Measurements from ENCODE around the gene PHYH.
"Not testable (repeated sequence)": the region's sequence is repeated elsewhere in the genome, so short reads cannot be mapped to it uniquely, and the experiment has no call there.

The PHYH gene

DNA sequence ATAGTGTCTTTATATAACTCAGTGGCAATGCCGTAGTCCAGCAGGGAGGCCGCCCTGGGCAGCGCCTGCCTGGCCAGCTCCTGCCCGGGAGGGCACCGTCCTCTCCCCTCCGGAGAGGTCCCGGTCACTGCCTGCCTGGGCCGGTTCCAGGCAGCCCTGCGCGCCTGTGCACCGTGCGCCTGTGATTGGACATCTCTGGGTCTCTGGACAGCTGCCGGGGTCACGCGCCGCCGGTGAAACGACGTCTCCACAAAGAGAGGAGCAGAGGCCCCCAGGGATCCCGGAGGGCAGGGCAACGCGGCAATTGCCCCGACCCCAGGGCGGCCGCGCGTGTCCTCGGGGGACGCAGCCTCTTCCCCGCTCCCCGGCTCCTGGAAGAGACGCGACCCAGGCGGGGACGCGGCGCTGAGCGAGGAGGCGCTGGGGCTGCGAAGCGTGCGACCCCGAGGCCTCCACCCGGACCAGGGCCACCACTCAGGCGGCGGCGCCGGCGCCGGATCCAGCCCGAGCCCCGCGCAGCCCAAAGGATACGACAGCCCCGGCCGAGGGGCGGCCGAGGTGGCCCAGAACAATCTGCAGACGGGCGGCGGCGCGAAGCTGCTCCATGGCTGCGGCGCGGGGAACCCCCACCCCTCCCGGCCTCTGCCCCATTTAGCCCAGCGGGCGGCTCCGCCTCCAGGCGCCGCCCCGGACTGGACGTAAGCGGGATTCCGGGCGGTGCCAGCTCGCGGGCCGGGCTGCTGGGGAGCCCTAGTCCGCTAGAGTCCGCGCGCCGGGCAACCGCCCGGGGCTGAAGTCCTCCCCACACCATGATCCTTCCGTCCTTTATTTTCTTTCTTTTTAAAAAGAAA, at the start of gene PHYH:
Gene PHYH (minus strand): TSS at position 628 of the 851 bp plus-strand sequence. CDS start 22 bp downstream, at position 606.
- DNase-seq = no peak

DNA sequence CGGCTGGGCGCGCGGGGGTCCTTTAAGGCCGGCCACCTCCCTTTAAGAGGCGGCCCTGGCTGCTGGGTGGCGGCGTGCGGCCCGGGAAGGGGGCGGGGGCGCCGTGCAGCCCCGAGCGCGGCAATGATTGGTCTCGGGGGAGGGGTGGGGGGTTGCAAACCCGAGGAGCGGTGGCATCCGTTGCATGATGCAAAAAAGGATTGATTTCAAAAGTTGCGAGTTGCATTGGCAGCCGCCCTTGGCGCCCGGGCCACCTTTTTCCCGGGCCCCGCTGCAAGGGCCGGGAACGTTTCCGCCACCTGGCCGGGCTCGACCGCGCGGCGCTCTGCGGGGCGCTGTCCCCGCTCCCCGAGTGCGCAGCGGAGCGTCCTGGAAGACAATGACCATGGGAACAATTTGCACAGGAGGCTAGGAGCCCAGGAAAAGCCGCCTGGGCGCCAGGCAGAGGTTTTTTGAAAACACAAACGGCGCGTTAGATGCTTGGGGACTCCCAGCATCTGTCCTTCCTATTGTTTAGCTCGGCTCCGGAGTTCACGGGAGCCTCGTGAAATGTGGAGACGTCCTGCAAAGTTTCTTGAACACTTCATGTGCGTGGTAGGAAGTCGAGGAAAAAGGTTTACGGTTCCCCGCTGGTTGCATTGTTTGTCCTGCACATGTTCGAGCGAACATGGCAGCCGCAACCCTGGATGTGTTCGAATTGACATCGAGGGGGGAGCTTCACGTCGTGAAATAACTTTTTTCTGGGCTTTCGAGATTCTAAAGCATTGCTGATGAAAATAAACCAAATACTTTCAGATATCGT, 48.6 kb upstream of the PHYH start, which contains the start of gene SEPHS1:
Gene SEPHS1 (minus strand): TSS at position 78 of the 802 bp plus-strand sequence. CDS start 3,343 bp downstream, outside the sequence.
- DNase-seq = peak; percentile 97

DNA sequence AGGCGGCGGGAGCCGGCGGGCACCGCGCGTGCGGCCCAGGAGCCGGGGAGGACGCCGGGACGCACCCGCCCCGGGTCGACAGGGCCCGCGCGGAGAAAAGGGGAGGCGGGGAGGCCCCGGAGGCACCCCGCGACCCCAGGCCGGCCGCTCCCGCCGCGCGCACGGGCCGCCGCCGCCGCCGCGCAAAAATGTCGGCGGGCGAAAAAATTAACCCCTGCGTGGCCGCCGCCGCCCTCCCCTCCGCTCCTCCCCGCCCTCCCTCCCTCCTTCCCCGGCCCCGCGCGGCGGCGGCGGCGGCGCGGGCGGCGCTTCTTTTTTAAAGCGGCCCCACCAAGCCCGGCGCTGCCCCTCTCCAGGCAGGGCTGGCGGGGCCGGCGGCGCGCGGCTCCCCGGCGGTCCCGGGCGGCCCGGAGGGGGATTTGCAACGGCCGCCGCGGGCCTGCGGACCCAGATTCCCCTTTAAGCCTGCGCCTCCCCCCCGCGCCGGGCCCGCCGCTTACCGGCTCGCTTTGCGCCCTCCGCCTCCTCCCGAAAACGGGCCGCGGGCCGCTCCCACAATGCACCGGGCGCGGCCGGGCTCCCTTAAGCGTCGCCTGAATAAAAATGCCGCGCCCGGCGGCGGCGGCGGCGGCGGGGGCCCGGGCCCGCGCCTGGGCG, 47.8 kb upstream of the PHYH start:
- DNase-seq = peak; percentile 95

DNA sequence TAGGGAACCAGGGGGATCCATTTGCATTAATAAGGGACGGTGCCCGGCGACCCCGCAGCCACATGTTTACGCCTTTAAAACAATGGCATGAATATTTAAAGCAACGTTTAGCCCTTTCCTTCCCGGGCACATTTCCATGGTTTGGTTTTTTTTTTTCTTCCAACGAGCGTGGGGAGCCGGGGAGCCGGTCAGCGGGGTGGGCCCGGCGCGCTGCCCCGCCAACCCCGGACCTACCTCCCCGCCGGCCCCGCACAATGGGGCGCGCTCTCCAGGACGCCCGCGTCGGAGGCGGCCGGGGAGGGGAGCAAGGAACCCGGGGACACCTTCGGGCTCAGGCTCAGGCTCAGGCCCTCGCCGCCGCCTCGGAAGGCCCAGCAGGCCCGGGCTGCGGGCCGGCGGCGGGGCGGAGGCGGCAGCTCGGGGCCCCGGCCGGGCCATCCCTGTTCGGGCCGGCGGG, 47.2 kb upstream of the PHYH start:
- no peak for DNase-seq

DNA sequence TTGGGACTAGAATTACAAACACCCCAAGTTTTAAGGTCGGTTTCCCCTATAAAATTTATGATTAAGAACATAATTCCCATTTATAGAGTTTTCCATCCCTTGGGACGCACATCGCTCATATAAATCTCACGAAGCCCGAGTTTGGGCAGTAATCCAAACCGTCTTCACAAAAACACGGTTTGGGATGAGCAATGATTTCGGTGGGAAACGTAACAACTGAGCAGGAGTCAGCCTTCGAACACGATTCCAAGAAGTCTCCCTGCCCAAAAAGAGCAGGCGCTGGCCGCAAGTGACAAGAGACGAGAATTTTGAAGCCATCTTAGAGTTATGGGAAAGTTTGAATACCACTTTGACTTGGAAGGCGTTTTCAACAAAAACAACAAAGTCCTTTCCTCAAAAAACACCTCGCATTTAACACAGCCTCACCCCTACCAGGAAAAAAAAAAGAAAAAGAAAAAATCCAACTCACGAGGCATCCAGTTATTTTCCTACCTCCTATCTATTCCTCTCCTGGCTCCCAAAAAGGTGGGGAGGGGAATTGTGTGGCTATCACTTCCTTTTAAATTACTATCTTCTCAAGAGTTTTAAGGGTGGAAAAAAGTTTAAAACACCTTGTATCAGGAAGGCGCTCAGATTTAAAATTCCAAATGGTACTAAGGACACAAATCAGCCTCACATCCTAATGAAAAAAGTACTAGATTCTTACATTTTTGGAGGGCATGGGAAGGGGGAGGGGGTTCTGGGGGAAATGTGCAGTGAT, 46.6 kb upstream of the PHYH start:
- DNase-seq = peak; percentile 89

DNA sequence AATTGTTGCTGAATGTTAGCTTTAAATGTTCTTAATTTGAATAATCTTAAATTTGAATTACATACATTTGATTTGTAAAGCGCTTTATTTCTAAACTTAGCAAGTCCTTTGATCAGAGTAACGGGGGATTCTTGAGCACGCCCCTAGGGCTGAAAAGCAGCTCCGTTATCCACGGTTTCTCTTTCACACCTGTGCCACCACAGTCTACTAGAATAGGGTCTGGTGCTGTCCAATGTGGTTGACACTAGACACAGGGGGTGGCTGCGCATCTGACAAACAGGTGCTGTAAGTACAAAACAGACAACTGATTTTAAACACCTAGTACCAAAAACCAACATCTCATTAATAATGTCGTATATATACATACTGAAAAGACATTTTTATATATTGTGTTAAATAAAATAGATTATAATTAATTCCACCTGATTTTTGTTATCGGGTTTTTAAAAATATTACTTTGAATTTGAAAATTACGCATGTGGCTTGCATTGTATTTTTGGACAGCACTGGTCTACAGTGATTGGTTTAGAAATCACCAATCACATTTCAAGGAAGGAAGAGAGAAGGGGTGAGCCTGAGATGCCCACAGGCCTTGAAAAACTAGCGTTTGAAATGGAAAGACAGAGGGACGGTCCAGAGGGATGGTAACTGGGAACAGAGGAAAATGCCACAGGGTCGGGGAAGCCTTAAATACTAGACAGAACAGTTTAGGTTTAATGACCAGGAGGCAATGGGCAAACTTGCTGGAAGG, 40.9 kb upstream of the PHYH start:
- DNase-seq = no peak

DNA sequence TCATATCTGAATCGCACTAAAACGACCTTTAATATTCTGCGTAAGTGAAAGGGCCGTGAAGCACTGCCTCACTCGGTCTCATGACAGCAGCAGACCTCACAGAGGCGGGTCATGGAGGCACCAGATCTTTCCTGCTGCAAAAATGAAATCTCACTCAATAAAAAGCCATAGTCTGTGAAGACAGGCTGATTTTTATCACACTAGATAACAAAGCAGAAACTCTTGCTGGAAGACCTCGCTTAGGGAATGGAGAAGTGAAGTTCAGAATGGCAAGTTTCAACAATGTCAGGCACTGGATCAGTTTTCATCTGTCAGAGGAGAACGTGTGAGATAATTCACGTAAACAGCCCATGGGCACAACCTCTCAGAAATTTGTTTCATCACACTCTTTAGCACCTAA, 40.2 kb upstream of the PHYH start:
- DNase-seq = no peak

DNA sequence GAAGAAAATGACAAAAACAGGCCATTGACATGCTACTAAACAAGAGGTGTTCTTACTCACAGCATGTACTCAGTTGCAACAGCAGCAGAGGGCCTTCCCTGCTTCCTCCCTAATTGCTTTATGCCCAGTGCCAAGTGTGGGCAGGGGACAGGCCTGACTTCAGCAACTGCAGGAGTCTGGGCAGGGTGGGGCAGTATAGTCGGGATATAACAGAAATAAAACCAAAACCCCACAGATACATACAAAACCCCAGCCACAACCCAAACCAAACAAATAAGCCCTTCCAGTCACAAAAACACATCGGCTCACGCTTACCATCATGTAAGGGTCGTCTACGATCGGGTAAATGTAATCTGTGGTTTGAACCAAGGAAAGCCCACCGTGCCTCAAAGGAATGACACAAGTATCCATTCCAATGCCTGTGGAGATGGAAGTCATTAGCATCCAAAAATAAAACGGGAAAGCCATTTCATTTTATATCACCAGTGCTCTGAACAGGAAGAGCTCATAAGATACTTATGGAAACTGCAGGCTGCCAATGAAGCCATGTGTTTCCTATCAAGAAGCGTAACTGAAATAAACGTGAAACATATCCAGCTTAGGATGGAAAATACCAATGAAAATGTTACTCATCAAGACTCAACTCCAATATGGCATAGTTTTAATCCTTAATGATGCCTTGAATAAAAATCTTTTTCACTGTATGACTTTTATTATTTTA, 38.7 kb upstream of the PHYH start:
- DNase-seq = no peak

DNA sequence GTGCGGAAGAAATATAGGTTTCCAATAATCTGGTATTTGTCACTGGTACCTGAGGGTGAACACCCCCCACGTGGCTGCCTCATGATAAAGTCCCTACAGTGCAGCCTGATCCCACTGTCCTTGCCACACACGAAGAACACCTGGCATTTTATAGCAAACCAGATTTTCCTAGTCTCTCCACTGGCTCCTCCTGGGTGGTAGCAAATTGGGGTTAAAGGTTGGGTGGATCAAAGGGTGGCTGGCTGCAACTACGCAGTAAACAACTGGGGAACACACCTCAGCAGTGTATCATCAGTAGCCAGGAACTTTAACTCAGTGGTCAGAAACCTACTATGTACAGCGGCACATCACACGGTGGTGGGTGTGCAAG, 37.9 kb upstream of the PHYH start:
- no peak for DNase-seq

DNA sequence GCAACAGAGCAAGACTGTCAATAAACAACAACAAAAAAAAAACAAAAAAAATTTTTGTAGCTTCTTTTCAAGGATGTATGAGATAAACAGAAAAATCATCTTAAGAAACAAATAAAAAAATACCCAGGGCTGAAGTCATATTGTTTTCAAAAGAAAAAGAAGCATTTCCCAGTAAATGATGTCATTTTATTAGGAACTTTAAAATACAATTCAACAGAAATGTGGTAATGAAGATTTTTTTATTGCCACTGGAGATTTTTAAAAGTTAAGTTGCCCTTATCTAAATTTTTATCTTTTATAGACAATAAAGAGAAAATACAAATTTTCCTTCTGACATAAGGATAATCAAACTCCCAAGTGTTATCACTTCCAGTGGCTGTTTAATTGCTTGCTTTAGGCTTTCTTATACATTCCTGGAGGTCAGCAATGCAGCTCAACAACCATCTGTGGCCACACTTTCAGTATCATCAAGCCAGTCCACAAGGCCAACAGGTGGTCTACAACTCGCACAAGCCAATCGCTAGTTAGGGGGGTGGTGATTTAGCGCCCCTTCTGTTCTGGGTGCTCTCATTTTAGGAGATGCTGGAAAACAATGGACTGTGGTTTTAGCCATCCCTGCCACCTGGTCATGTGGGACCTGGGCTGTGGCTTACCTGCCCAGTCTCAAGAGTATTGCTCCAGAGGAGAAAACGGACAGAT, 37.4 kb upstream of the PHYH start:
- DNase-seq = no peak

DNA sequence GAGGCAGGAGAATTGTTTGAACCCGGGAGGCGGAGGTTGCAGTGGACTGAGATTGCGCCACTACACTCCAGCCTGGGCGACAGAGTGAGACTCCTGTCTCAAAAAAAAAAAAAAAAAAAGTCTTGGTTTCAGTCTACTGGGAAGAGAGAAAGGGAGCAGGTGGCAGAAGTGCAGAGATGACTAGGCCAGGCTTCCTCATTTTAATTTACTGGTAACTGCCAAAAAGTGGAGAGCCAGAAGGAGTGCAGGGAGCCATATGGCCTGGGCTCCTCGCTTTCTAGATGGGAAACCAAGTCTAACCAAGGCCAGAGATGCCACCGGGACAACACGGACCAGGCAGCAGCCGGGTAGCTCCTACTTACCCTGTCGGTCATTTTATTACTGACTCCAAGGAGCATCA, 36.0 kb upstream of the PHYH start:
- DNase-seq = no peak

DNA sequence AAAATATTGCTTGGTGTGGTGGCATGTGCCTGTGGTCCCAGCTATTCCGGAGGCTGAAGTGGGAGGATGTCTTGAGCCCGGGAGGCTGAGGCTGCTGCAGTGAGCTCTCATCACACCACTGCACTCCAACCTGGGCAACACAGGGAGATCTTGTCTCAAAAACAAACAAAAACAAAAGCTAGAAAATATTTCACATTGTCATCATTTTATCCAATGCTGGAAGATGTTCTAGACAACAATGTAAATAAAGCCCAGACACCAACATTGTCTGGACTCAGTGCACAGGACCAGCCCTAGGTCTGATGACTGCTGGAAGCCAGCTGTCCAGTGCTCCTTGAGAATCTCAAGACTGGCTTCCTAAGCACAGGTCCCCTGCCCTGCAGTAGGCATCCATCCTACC, 34.7 kb upstream of the PHYH start:
- DNase-seq = no peak

DNA sequence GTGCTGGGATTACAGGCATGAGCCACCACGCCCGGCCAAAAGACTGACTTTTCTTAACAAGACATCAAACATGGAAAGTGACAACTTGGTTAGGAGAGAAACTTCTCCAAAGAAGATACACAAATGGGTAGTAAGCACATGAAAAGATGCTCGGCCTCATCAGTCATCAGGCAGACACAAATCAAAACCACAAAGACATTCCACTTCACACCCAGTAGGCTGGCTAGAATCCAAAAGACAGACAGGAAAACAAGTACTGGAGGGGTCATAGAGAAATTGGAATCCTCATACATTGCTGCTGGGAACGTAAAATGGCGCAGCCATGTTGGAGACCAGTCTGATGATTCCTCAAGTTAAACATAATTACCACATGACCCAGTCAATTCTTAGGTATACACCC, 31.8 kb upstream of the PHYH start:
- no peak for DNase-seq

DNA sequence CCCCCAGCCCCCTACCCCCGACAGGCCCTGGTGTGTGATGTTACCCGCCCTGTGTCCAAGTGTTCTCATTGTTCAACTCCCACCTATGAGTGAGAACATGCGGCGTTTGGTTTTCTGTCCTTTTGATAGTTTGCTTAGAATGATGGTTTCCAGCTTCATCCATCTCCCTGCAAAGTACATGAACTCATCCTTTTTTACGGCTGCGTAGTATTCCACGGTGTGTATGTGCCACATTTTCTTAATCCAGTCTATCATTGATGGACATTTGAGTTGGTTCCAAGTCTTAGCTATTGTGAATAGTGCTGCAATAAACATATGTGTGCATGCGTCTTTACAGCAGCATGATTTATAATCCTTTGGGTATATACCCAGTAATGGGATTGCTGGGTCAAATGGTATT, 31.1 kb upstream of the PHYH start:
- DNase-seq = not testable (repeated sequence)

DNA sequence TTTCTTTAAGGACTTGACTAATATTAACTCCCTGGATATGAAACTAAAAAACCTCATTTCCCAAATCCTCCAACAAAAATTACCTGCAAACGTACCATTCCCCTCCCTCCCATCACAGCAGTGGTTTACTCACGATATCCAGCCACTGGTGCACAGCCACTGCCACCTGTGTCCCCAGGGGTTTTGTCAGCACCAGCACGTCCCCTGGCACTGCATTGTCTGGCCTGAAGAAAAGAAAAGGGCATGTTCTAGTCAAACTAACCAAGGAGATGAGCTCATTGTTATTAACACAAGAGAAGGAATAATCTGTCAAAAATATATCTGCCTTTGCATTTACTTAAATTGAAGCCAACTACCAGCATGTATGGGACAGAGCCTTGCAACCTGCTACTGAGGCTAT, 29.7 kb upstream of the PHYH start:
- no peak for DNase-seq

DNA sequence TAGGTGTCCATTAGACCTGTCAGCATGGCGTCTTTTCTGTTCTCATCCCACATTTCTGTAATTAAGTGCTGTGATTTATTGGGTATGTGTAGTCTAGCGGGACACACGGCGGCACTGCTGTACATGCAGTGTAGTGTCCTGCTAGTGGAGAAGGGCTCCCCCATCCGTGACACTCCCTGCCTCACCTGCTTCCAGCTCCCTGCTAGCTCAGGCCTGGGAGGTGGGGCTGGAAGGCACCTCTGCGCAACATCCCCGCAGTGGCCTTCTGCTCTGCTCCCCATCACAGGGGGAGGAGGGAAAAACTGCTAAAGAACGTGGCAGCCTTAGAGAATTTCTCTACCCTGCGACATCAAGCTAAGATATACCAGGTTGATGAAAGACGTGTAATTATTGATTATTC, 28.7 kb upstream of the PHYH start:
- no peak for DNase-seq

DNA sequence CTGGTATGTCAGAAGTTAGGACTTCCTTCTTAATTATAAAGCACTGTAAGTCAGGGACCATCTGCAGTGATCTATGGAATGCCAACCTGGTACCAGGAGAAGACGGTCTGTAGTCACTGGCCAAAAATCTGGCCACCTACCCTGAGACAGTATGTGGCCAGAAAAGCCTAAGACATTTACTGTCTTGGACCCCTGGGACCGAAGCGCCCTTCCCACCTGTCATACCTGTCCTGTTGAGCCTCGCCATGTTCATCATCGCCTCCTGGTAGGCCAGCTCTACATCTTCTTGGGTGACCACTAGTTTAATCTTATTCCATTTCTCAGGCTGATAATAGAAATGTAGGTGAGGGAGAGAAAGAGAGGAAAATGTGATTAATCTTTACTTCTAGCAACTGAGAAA, 28.3 kb upstream of the PHYH start:
- no peak for DNase-seq

DNA sequence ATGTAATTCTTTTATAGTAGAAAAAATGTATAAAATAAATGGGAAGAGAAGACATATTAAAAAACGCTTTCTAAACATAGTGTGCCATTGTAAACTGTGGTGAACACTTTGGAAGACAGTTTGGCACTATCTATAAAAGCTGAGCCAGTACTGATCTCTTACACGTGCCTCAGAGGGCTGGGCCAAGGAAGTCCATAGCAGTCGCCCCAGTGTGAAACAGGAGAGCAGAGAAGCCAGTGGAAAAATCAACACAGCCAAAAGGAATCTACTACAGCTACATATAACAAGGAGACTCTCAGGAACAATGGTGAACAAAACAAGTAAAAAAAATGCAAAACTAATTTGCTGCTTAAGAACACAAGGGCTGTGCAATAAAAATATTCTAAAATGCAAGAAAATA, 27.7 kb upstream of the PHYH start:
- DNase-seq = no peak

DNA sequence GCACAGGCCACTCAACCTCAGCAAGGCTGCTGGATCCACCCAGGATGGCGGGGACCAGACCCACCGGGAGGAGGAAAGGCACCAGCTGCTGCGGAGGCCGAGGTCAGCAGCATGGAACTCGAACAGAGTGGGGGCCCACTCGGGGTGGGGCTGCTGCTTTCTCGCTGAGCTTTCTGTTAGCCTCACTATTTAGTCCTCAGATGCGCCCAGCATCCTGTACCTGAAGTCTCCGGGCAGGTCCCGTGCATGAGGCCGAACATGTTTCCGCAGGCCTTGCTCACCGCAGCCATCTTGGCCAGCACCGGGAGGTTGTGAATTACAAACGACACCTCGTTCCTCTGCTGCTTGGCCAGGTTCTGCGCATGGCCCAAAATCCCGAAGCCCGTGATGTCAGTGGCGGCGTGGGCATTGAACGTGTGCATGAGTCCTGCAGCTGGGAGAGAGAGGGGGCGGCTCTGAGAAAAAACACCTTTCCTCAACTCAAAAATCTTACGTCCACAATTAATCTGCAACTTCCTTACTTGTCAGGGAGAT, 22.8 kb upstream of the PHYH start:
- no peak for DNase-seq

DNA sequence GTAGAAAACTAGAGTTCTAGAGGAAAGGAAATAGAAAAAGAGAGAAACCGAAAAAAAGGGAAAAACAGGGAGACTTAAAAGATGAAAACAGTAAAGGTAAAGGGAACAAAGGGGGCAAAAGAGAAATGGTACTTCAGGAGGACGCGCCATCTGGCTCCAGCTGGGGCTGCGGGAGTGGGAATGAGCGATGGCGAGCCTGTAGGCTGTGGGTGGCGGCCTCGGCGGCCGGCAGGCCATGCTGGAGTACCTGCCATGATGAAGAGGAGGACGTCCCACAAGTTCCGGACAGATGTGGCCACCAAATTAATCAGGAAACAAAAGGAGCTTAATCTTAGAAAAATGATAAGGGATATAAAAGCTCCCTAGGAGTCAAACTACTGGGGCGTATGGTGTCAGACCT, 21.7 kb upstream of the PHYH start:
- DNase-seq = no peak
